GM23338 (cell line): ENCODE results near the gene CD163. TPM values are rescaled to one million over a fixed set of nuclear protein-coding genes. Genes with fewer than 3 reads are reported as not detected.
A peak's percentile ranks its signal among the peaks of the same experiment; 100 is the strongest.

Experiments used
- ATAC-seq: fragments of 200-7000 bp; cut with Tn5 transposase; 3 replicates; pipeline ENCODE4 v1.9.1; 2020
- DNase-seq: peaks from one replicate; pipeline ENCODE4 v3.0.0-alpha.2; 2015; ENCODE audit warnings: low spot score
- H2AFZ ChIP-seq: fragments of 200-600 bp; sonication (generic); 2 replicates; pipeline ENCODE4 v1.8.0; 2016; ENCODE audit warnings: antibody characterized with exemption, mild to moderate bottlenecking, moderate library complexity
- H3F3A ChIP-seq: fragments of 200-600 bp; sonication (generic); replicated peaks from 2 replicates; pipeline ENCODE4 v1.8.0; 2017; ENCODE audit warnings: antibody characterized with exemption, mixed run types, low read depth
- H3K27ac ChIP-seq: fragments of 200-600 bp; sonication (generic); 2 replicates; pipeline ENCODE4 v1.6.1; 2016; ENCODE audit warnings: low read depth
- H3K27me3 ChIP-seq: fragments of 200-600 bp; sonication (generic); 2 replicates; pipeline ENCODE4 v1.8.0; 2016; ENCODE audit warnings: mild to moderate bottlenecking, mixed run types, moderate library complexity; ENCODE audit not compliant: insufficient read depth
- H3K36me3 ChIP-seq: fragments of 200-600 bp; sonication (generic); 2 replicates; pipeline ENCODE4 v1.8.0; 2016; ENCODE audit warnings: mild to moderate bottlenecking; ENCODE audit not compliant: insufficient read depth
- H3K4me1 ChIP-seq: fragments of 200-600 bp; sonication (generic); 2 replicates; pipeline ENCODE4 v1.8.0; 2016; ENCODE audit warnings: mild to moderate bottlenecking, moderate library complexity; ENCODE audit not compliant: insufficient read depth
- H3K4me2 ChIP-seq: fragments of 200-600 bp; sonication (generic); 2 replicates; pipeline ENCODE4 v1.7.1; 2017; ENCODE audit warnings: mixed run types
- H3K4me3 ChIP-seq: fragments of 200-600 bp; sonication (generic); 2 replicates; pipeline ENCODE4 v1.6.1; 2016; ENCODE audit warnings: mixed run types
- H3K79me2 ChIP-seq: fragments of 200-600 bp; sonication (generic); replicated peaks from 2 replicates; pipeline ENCODE4 v1.8.0; 2017; ENCODE audit warnings: mild to moderate bottlenecking; ENCODE audit not compliant: insufficient read depth
- H3K9me2 ChIP-seq: fragments of 200-600 bp; sonication (generic); 2 replicates; pipeline ENCODE4 v1.8.0; 2017; ENCODE audit not compliant: insufficient read depth
- H4K20me1 ChIP-seq: fragments of 200-600 bp; sonication (generic); replicated peaks from 2 replicates; pipeline ENCODE4 v1.8.0; 2017; ENCODE audit warnings: mild to moderate bottlenecking; ENCODE audit not compliant: insufficient read depth
- H3K27ac Mint-ChIP-seq: 2 replicates; pipeline ENCODE4 v1.8.0; 2020; ENCODE audit warnings: inconsistent platforms, mild to moderate bottlenecking, moderate library complexity, mixed read lengths
- H3K27me3 Mint-ChIP-seq: 3 replicates; pipeline ENCODE4 v1.8.0; 2022; ENCODE audit warnings: low read depth, mild to moderate bottlenecking, moderate library complexity, mixed read lengths, inconsistent platforms; ENCODE audit not compliant: insufficient read depth, poor library complexity
- H3K36me3 Mint-ChIP-seq: 3 replicates; pipeline ENCODE4 v1.8.0; 2021; ENCODE audit warnings: low read depth, mild to moderate bottlenecking, inconsistent platforms, moderate library complexity, mixed read lengths
- H3K4me1 Mint-ChIP-seq: 3 replicates; pipeline ENCODE4 v1.8.0; 2020; ENCODE audit warnings: mild to moderate bottlenecking, inconsistent platforms, mixed read lengths
- H3K4me3 Mint-ChIP-seq: 3 replicates; pipeline ENCODE4 v1.8.0; 2021; ENCODE audit warnings: moderate library complexity, mild to moderate bottlenecking, inconsistent platforms, mixed read lengths
- H3K9me3 Mint-ChIP-seq: 3 replicates; pipeline ENCODE4 v1.8.0; 2020; ENCODE audit warnings: moderate library complexity, mild to moderate bottlenecking, inconsistent platforms, mixed read lengths
- CREB1 ChIP-seq: fragments of 250-450 bp; sonication (Bioruptor Pico); IDR thresholded peaks from 2 replicates; pipeline ENCODE4 v1.5.0; 2020; ENCODE audit warnings: low read depth, mild to moderate bottlenecking, moderate library complexity
- EZH2 ChIP-seq: fragments of 200-600 bp; sonication (generic); IDR thresholded peaks from one replicate; pipeline ENCODE4 v1.8.0; 2017; ENCODE audit warnings: antibody characterized with exemption, mild to moderate bottlenecking, low read depth; ENCODE audit not compliant: unreplicated experiment
- EZH2phosphoT487 ChIP-seq: fragments of 200-600 bp; sonication (generic); IDR thresholded peaks from one replicate; pipeline ENCODE4 v1.8.1; 2018; ENCODE audit warnings: antibody characterized with exemption; ENCODE audit not compliant: unreplicated experiment
- JUNB ChIP-seq: IDR thresholded peaks from one replicate; pipeline ENCODE4 v1.6.1; 2016; ENCODE audit warnings: antibody characterized with exemption; ENCODE audit not compliant: unreplicated experiment
- NANOG ChIP-seq: IDR thresholded peaks from 2 replicates; pipeline ENCODE4 v1.6.1; 2016; ENCODE audit warnings: antibody characterized with exemption, borderline replicate concordance
- POLR2AphosphoS5 ChIP-seq: IDR thresholded peaks from 2 replicates; pipeline ENCODE4 v1.6.1; 2016; ENCODE audit warnings: antibody characterized with exemption, low read depth
- STAT1 ChIP-seq: IDR thresholded peaks from one replicate; pipeline ENCODE4 v1.6.1; 2016; ENCODE audit warnings: antibody characterized with exemption; ENCODE audit not compliant: unreplicated experiment
- ZNF114 ChIP-seq: fragments of 250-450 bp; sonication (Bioruptor Pico); IDR thresholded peaks from 2 replicates; pipeline ENCODE4 v1.5.0; 2020; ENCODE audit warnings: mild to moderate bottlenecking, moderate library complexity
- ZNF331 ChIP-seq: fragments of 250-450 bp; sonication (Bioruptor Pico); IDR thresholded peaks from 2 replicates; pipeline ENCODE4 v1.5.0; 2020; ENCODE audit warnings: low read depth, mild to moderate bottlenecking, moderate library complexity
- polyA plus RNA-seq: library from polyadenylated mRNA; unstranded; fragments of >200 nt; fragmentation: Nextera tagmentation; extraction: Ambion mirVana; gene quantifications from 2 replicates; pipeline ENCODE4 v1.2.1, GENCODE V29; 2016
- total RNA-seq: library from RNA; depleted of rRNA; stranded (reverse); fragments of >200 nt; shearing (Covaris generic); gene quantifications from 2 replicates; pipeline ENCODE4 v1.2.3, GENCODE V29; 2014
- TF ChIP-seq, protein P1 (sequence below), 2 experiments: fragments of 200-600 bp in 1 of 2; sonication (generic) in 1 of 2; conservative IDR thresholded peaks; 2 replicates each; pipeline versions ENCODE4 v1.5.1 to v1.6.1; 2016 to 2017; ENCODE audit warnings: antibody characterized with exemption in 2 of 2, low read depth in 2 of 2, mild to moderate bottlenecking in 2 of 2, moderate library complexity in 1 of 2
- TF ChIP-seq, protein P2 (sequence below): IDR thresholded peaks from one replicate; pipeline ENCODE4 v1.6.1; 2018; ENCODE audit warnings: antibody characterized with exemption; ENCODE audit not compliant: unreplicated experiment
- TF ChIP-seq, protein P3 (sequence below): fragments of 250-450 bp; sonication (Bioruptor Pico); IDR thresholded peaks from 2 replicates; pipeline ENCODE4 v1.5.0; 2020; ENCODE audit warnings: mild to moderate bottlenecking, moderate library complexity
- TF ChIP-seq, protein P4 (sequence below): IDR thresholded peaks from 2 replicates; pipeline ENCODE4 v1.6.1; 2016; ENCODE audit warnings: antibody characterized with exemption

CD163 gene
- total and polyA plus RNA-seq, 2 experiments from 2014 or later, result not detected

DNA sequence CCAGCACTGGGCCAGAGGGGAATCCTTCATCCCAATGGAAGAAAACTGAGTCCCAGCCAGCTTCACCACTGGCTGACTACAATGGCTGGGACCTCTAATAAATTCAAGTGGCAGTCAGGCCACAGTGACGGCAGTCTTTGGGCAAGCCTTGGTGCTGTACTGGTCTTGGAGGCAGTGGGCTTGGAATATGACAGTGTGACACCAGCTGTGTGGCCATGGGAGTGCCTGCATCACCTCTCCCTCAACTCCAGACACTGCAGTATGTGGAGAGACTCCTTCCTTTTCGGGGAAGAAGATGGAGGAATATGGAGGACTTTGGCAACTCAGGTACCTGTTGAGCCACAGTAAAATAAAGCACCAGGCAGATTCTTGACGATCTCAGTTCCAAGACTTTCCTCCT lies 43.6 kb downstream of the CD163 start:
- no peak for DNase-seq
- Histone ChIP-seq H3K4me1 (no peaks in the 10 kb centered on the region), H2AFZ (peak overlapping the region; percentile 50), H3K9me2 (no peaks in the 10 kb centered on the region), H3K27ac (no peak overlapping the region), H3K27me3 (no peaks in the 10 kb centered on the region), H3F3A (no peaks in the 10 kb centered on the region), H3K79me2 (no peaks in the 10 kb centered on the region), H3K4me3 (no peak overlapping the region), H4K20me1 (no peaks in the 10 kb centered on the region), H3K4me2 (no peak overlapping the region), H3K36me3 (no peaks in the 10 kb centered on the region)
- no peaks in the 10 kb centered on the region for H3K27me3 Mint-ChIP-seq
- H3K4me3 Mint-ChIP-seq, result no peak overlapping the region
- peaks cover 4% of the 10 kb centered on the region; the same call in 2 of the 3 replicates for H3K4me1 Mint-ChIP-seq
- no peak for ATAC-seq
- H3K36me3 Mint-ChIP-seq, result no peaks in the 10 kb centered on the region
- no peaks in the 10 kb centered on the region for H3K9me3 Mint-ChIP-seq
- no peak for TF ChIP-seq JUNB
- no peak for TF ChIP-seq POLR2AphosphoS5
- TF ChIP-seq STAT1, result no peak
- TF ChIP-seq, protein P1, sequence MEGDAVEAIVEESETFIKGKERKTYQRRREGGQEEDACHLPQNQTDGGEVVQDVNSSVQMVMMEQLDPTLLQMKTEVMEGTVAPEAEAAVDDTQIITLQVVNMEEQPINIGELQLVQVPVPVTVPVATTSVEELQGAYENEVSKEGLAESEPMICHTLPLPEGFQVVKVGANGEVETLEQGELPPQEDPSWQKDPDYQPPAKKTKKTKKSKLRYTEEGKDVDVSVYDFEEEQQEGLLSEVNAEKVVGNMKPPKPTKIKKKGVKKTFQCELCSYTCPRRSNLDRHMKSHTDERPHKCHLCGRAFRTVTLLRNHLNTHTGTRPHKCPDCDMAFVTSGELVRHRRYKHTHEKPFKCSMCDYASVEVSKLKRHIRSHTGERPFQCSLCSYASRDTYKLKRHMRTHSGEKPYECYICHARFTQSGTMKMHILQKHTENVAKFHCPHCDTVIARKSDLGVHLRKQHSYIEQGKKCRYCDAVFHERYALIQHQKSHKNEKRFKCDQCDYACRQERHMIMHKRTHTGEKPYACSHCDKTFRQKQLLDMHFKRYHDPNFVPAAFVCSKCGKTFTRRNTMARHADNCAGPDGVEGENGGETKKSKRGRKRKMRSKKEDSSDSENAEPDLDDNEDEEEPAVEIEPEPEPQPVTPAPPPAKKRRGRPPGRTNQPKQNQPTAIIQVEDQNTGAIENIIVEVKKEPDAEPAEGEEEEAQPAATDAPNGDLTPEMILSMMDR (conservative IDR thresholded peaks at IDR 0.05; ENCODE audit: low read depth in 2 of 2), result no peak
- TF ChIP-seq, protein P2, sequence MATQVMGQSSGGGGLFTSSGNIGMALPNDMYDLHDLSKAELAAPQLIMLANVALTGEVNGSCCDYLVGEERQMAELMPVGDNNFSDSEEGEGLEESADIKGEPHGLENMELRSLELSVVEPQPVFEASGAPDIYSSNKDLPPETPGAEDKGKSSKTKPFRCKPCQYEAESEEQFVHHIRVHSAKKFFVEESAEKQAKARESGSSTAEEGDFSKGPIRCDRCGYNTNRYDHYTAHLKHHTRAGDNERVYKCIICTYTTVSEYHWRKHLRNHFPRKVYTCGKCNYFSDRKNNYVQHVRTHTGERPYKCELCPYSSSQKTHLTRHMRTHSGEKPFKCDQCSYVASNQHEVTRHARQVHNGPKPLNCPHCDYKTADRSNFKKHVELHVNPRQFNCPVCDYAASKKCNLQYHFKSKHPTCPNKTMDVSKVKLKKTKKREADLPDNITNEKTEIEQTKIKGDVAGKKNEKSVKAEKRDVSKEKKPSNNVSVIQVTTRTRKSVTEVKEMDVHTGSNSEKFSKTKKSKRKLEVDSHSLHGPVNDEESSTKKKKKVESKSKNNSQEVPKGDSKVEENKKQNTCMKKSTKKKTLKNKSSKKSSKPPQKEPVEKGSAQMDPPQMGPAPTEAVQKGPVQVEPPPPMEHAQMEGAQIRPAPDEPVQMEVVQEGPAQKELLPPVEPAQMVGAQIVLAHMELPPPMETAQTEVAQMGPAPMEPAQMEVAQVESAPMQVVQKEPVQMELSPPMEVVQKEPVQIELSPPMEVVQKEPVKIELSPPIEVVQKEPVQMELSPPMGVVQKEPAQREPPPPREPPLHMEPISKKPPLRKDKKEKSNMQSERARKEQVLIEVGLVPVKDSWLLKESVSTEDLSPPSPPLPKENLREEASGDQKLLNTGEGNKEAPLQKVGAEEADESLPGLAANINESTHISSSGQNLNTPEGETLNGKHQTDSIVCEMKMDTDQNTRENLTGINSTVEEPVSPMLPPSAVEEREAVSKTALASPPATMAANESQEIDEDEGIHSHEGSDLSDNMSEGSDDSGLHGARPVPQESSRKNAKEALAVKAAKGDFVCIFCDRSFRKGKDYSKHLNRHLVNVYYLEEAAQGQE, result no peak
- TF ChIP-seq, protein P3, sequence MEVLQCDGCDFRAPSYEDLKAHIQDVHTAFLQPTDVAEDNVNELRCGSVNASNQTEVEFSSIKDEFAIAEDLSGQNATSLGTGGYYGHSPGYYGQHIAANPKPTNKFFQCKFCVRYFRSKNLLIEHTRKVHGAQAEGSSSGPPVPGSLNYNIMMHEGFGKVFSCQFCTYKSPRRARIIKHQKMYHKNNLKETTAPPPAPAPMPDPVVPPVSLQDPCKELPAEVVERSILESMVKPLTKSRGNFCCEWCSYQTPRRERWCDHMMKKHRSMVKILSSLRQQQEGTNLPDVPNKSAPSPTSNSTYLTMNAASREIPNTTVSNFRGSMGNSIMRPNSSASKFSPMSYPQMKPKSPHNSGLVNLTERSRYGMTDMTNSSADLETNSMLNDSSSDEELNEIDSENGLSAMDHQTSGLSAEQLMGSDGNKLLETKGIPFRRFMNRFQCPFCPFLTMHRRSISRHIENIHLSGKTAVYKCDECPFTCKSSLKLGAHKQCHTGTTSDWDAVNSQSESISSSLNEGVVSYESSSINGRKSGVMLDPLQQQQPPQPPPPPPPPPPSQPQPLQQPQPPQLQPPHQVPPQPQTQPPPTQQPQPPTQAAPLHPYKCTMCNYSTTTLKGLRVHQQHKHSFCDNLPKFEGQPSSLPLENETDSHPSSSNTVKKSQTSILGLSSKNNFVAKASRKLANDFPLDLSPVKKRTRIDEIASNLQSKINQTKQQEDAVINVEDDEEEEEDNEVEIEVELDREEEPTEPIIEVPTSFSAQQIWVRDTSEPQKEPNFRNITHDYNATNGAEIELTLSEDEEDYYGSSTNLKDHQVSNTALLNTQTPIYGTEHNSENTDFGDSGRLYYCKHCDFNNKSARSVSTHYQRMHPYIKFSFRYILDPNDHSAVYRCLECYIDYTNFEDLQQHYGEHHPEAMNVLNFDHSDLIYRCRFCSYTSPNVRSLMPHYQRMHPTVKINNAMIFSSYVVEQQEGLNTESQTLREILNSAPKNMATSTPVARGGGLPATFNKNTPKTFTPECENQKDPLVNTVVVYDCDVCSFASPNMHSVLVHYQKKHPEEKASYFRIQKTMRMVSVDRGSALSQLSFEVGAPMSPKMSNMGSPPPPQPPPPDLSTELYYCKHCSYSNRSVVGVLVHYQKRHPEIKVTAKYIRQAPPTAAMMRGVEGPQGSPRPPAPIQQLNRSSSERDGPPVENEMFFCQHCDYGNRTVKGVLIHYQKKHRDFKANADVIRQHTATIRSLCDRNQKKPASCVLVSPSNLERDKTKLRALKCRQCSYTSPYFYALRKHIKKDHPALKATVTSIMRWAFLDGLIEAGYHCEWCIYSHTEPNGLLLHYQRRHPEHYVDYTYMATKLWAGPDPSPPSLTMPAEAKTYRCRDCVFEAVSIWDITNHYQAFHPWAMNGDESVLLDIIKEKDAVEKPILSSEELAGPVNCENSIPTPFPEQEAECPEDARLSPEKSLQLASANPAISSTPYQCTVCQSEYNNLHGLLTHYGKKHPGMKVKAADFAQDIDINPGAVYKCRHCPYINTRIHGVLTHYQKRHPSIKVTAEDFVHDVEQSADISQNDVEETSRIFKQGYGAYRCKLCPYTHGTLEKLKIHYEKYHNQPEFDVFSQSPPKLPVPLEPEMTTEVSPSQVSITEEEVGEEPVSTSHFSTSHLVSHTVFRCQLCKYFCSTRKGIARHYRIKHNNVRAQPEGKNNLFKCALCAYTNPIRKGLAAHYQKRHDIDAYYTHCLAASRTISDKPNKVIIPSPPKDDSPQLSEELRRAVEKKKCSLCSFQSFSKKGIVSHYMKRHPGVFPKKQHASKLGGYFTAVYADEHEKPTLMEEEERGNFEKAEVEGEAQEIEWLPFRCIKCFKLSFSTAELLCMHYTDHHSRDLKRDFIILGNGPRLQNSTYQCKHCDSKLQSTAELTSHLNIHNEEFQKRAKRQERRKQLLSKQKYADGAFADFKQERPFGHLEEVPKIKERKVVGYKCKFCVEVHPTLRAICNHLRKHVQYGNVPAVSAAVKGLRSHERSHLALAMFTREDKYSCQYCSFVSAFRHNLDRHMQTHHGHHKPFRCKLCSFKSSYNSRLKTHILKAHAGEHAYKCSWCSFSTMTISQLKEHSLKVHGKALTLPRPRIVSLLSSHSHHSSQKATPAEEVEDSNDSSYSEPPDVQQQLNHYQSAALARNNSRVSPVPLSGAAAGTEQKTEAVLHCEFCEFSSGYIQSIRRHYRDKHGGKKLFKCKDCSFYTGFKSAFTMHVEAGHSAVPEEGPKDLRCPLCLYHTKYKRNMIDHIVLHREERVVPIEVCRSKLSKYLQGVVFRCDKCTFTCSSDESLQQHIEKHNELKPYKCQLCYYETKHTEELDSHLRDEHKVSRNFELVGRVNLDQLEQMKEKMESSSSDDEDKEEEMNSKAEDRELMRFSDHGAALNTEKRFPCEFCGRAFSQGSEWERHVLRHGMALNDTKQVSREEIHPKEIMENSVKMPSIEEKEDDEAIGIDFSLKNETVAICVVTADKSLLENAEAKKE (CRISPR knock-in tag), result no peak
- TF ChIP-seq ZNF331, result no peak
- no peak for TF ChIP-seq EZH2phosphoT487
- TF ChIP-seq EZH2, result no peak
- no peak for TF ChIP-seq CREB1 (CRISPR knock-in tag)
- TF ChIP-seq NANOG, result no peak
- TF ChIP-seq ZNF114 (CRISPR knock-in tag), result no peak
- TF ChIP-seq, protein P4, sequence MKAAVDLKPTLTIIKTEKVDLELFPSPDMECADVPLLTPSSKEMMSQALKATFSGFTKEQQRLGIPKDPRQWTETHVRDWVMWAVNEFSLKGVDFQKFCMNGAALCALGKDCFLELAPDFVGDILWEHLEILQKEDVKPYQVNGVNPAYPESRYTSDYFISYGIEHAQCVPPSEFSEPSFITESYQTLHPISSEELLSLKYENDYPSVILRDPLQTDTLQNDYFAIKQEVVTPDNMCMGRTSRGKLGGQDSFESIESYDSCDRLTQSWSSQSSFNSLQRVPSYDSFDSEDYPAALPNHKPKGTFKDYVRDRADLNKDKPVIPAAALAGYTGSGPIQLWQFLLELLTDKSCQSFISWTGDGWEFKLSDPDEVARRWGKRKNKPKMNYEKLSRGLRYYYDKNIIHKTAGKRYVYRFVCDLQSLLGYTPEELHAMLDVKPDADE, result no peak
- no peak overlapping the region for H3K27ac Mint-ChIP-seq
